DMS 273 (cell line): Measurements from ENCODE around the gene POLR2J.
A peak's percentile ranks its signal among the peaks of the same experiment; 100 is the strongest.
"Not testable (repeated sequence)": the region's sequence is repeated elsewhere in the genome, so short reads cannot be mapped to it uniquely, and the experiment has no call there.

Source experiments
- DNase-seq: peaks from one replicate; lab custom pipeline; 2025; ENCODE audit not compliant: unreplicated experiment; lab: John Stamatoyannopoulos, UW

The POLR2J gene

GRCh38 chr7:102467581-102468477, 10.9 kb downstream of the POLR2J start:
- no peak for DNase-seq

- DNase-seq, result no peak
Observed at GRCh38 chr7:102466097-102466496, 12.6 kb downstream of the POLR2J start.

- peak; percentile 98 for DNase-seq
Observed at GRCh38 chr7:102464577-102465280, 14.0 kb downstream of the POLR2J start, which contains the start of the genes ALKBH4 and LRWD1. ALKBH4 (minus strand) TSS chr7:102464863; CDS start chr7:102464836, 27 bp downstream. LRWD1 (plus strand) TSS chr7:102464984; CDS start chr7:102465081, 97 bp downstream.

GRCh38 chr7:102463841-102464576, 14.7 kb downstream of the POLR2J start:
- DNase-seq, result peak; percentile 65

GRCh38 chr7:102460467-102460866, 18.3 kb downstream of the POLR2J start:
- no peak for DNase-seq

GRCh38 chr7:102459221-102459844, 19.4 kb downstream of the POLR2J start:
- no peak for DNase-seq

- DNase-seq, result no peak
Observed at GRCh38 chr7:102457352-102457924, 21.3 kb downstream of the POLR2J start.

GRCh38 chr7:102456327-102456726, 22.4 kb downstream of the POLR2J start:
- peak; percentile 45 for DNase-seq

GRCh38 chr7:102455596-102455995, 23.1 kb downstream of the POLR2J start:
- DNase-seq, result no peak

- not testable (repeated sequence) for DNase-seq
Observed at GRCh38 chr7:102454932-102455331, 23.8 kb downstream of the POLR2J start.

GRCh38 chr7:102454468-102454867, 24.3 kb downstream of the POLR2J start:
- DNase-seq, result peak; percentile 90

GRCh38 chr7:102453319-102453718, 25.4 kb downstream of the POLR2J start:
- no peak for DNase-seq

GRCh38 chr7:102452451-102452850, 26.3 kb downstream of the POLR2J start:
- no peak for DNase-seq

GRCh38 chr7:102451371-102452054, 27.2 kb downstream of the POLR2J start:
- no peak for DNase-seq

- peak; percentile 89 for DNase-seq
Observed at GRCh38 chr7:102450242-102450641, 28.5 kb downstream of the POLR2J start.

- DNase-seq, result no peak
Observed at GRCh38 chr7:102449136-102449535, 29.6 kb downstream of the POLR2J start.

GRCh38 chr7:102447311-102447710, 31.4 kb downstream of the POLR2J start:
- DNase-seq, result no peak

- DNase-seq, result no peak
Observed at GRCh38 chr7:102446387-102447156, 32.1 kb downstream of the POLR2J start.

GRCh38 chr7:102445674-102446071, 33.0 kb downstream of the POLR2J start:
- DNase-seq, result no peak
